ENCODE data around the gene ZNF516.

DNA sequence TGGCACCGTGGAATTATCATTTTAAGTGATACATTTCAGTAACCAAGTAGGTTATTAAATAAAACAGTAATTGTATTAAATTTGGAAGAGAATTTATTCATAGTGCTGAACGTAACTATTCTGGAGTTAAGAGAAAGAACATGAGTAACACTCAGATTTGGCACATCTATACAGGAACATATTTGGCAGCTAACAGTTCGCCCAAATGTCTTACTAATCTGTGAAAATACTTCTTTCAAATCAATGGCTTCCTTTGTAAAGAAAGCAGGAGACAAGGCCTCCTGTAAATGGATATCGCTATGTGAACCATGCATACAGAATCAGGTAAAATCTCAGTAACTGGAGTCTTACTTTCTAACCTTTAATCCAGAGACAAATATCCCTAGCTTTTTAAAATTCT, 64.4 kb downstream of the ZNF516 start:
- TF ChIP-seq NR3C1 (IDR thresholded peaks at IDR 0.05) (no peak), PHF8 (IDR thresholded peaks at IDR 0.05; ENCODE audit: borderline replicate concordance, low read depth) (no peak), SMC3 (IDR thresholded peaks at IDR 0.05) (no peak), CTCF (IDR thresholded peaks at IDR 0.05) (no peak), E2F6 (IDR thresholded peaks at IDR 0.05; ENCODE audit: borderline replicate concordance, low read depth) (no peak), POLR2AphosphoS2 (conservative IDR thresholded peaks at IDR 0.05; ENCODE audit: low read length) (no peak), EP300 (IDR thresholded peaks at IDR 0.05) (no peak), POLR2A (IDR thresholded peaks at IDR 0.05; ENCODE audit: low read length) (no peak), EHMT2 (IDR thresholded peaks at IDR 0.05; ENCODE audit: low read depth) (no peak), ZSCAN20 (CRISPR knock-in tag; IDR thresholded peaks at IDR 0.05) (no peak), HOXA7 (CRISPR knock-in tag; IDR thresholded peaks at IDR 0.05) (no peak), RNF2 (IDR thresholded peaks at IDR 0.05; ENCODE audit: borderline replicate concordance, low read depth) (no peak), JUN (IDR thresholded peaks at IDR 0.05) (no peak)

Data from A549 (cell line).